Parathyroid adenoma (tissue), 2 donors: Measurements from ENCODE around the gene NUP42.

Experiments
- H2AFZ ChIP-seq: fragments of 300-600 bp; sonication (generic); one replicate; pipeline ENCODE4 v1.7.0; 2017; ENCODE audit warnings: antibody characterized with exemption, mild to moderate bottlenecking
- H3K27ac ChIP-seq: fragments of 300-600 bp; sonication (generic); one replicate; pipeline ENCODE4 v1.7.0; 2017
- H3K27me3 ChIP-seq: fragments of 300-600 bp; sonication (generic); one replicate; pipeline ENCODE4 v1.7.0; 2017; ENCODE audit warnings: low read length; ENCODE audit not compliant: control insufficient read depth, insufficient read depth
- H3K36me3 ChIP-seq: fragments of 300-600 bp; sonication (generic); one replicate; pipeline ENCODE4 v1.7.0; 2017; ENCODE audit warnings: low read length; ENCODE audit not compliant: control insufficient read depth, insufficient read depth
- H3K4me1 ChIP-seq: fragments of 300-600 bp; sonication (generic); one replicate; pipeline ENCODE4 v1.7.0; 2017; ENCODE audit warnings: control low read depth
- H3K4me2 ChIP-seq: fragments of 300-600 bp; sonication (generic); one replicate; pipeline ENCODE4 v1.7.0; 2017; ENCODE audit warnings: low read length
- H3K4me3 ChIP-seq: fragments of 300-600 bp; sonication (generic); one replicate; pipeline ENCODE4 v1.7.0; 2017; ENCODE audit warnings: low read depth, low read length
- H3K79me2 ChIP-seq: fragments of 300-600 bp; sonication (generic); one replicate; pipeline ENCODE4 v1.7.0; 2017; ENCODE audit warnings: control low read depth
- H3K9ac ChIP-seq: fragments of 300-600 bp; sonication (generic); one replicate; pipeline ENCODE4 v1.7.0; 2017; ENCODE audit warnings: mild to moderate bottlenecking
- H3K9me3 ChIP-seq: fragments of 300-600 bp; sonication (generic); one replicate; pipeline ENCODE4 v1.7.0; 2017; ENCODE audit warnings: low read length; ENCODE audit not compliant: control insufficient read depth
- TF ChIP-seq, protein P1 (sequence below): fragments of 300-600 bp; sonication (generic); IDR thresholded peaks from one replicate; pipeline ENCODE4 v1.7.0; 2017; ENCODE audit warnings: antibody characterized with exemption, mild to moderate bottlenecking
- donor health status: primary hyperparathyroidism.

The NUP42 gene

DNA sequence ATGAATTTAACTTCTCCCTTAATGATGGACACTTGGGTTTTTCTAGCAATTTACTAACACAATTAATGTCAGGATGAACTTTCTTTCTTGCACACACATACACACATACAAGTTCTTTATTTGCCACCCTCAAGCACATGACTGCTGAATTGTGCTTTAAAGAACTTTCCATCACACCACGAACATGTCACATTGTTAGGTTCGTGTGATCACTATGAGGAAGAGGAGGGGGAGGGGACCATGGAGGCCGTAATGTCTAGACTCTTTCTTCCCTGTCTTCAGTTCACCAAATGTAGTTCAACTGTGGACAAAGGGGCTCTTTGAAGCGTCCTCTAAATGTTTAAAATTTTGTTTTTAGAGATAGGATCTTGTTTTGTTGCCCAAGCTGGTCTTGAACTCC lies 31.0 kb downstream of the NUP42 start:
- Histone ChIP-seq H3K4me1 (no peaks in the 10 kb centered on the region), H3K4me3 (no peak overlapping the region), H3K27ac (no peak overlapping the region), H3K9me3 (no peaks in the 10 kb centered on the region), H2AFZ (no peak overlapping the region), H3K36me3 (no peaks in the 10 kb centered on the region), H3K9ac (no peak overlapping the region), H3K27me3 (no peaks in the 10 kb centered on the region), H3K79me2 (no peaks in the 10 kb centered on the region), H3K4me2 (no peak overlapping the region)
- TF ChIP-seq, protein P1, sequence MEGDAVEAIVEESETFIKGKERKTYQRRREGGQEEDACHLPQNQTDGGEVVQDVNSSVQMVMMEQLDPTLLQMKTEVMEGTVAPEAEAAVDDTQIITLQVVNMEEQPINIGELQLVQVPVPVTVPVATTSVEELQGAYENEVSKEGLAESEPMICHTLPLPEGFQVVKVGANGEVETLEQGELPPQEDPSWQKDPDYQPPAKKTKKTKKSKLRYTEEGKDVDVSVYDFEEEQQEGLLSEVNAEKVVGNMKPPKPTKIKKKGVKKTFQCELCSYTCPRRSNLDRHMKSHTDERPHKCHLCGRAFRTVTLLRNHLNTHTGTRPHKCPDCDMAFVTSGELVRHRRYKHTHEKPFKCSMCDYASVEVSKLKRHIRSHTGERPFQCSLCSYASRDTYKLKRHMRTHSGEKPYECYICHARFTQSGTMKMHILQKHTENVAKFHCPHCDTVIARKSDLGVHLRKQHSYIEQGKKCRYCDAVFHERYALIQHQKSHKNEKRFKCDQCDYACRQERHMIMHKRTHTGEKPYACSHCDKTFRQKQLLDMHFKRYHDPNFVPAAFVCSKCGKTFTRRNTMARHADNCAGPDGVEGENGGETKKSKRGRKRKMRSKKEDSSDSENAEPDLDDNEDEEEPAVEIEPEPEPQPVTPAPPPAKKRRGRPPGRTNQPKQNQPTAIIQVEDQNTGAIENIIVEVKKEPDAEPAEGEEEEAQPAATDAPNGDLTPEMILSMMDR: no peak

DNA sequence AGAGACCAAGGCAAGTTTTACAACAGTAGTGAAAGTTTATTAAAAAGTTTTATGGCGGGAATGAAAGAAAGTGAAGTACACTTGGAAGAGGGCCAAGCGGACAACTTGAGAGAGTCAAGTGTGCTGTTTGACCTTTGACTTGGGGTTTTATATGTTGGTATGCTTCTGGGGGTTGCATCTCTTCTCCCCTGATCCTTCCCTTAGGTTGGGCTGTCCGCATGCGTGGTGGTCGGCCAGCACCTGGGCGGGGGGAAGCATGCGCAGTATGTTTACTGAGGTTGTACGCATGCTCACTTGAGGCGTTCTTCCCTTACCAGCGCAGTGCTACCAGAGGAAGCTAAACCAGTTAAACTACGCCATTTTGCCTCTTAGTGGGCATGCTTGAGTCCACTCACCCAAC lies 31.9 kb downstream of the NUP42 start:
- Histone ChIP-seq H2AFZ (no peak overlapping the region), H3K27me3 (no peaks in the 10 kb centered on the region), H3K4me2 (no peak overlapping the region), H3K9me3 (no peaks in the 10 kb centered on the region), H3K9ac (no peak overlapping the region), H3K4me3 (no peak overlapping the region), H3K27ac (no peak overlapping the region), H3K36me3 (no peaks in the 10 kb centered on the region), H3K4me1 (no peaks in the 10 kb centered on the region), H3K79me2 (no peaks in the 10 kb centered on the region)
- TF ChIP-seq, protein P1: no peak

DNA sequence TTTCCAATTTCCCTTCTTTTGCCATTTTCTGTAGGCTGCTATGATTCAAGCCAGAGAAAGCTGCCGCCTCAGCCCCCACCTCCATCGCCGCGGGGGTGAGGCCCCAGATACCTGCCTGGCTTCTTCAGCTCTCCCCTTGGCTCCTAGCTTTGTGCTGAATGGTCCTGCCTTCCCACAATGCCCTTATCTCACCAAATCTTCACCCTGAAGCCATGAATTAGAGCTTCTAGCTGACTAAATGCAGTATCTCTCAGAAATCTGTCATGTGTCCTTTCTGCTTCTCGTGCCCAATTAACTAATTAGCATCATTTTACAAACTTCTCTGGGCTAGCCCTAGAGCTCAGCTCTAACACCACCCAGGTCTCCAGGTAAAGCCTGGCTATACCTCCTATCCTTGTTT lies 32.6 kb downstream of the NUP42 start:
- Histone ChIP-seq H3K27me3 (no peaks in the 10 kb centered on the region), H3K4me1 (no peaks in the 10 kb centered on the region), H3K4me3 (no peak overlapping the region), H3K4me2 (no peak overlapping the region), H3K9me3 (no peaks in the 10 kb centered on the region), H3K36me3 (no peaks in the 10 kb centered on the region), H3K9ac (no peak overlapping the region), H3K27ac (no peak overlapping the region), H2AFZ (no peak overlapping the region), H3K79me2 (no peaks in the 10 kb centered on the region)
- TF ChIP-seq, protein P1: no peak

DNA sequence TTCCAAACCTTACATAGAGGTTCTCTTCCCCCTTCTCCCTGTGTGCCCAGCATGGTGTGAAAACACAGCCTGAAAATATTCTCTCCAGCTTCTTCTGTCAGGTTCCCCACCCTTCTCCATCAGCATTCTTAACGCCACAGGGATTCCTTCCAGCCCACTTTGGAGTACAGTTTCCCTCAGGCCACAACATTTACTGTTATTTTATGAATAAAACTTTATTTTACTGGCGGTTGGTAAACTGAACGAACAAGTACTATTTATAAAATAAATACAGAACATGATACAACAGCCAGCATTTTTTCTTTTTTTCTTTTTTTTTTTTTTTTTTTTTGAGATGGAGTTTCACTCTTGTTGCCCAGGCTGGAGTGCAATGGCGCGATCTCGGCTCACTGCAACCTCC lies 33.1 kb downstream of the NUP42 start:
- no peaks in the 10 kb centered on the region for H3K79me2 ChIP-seq
- no peaks in the 10 kb centered on the region for H3K36me3 ChIP-seq
- H3K27me3 ChIP-seq: no peaks in the 10 kb centered on the region
- H3K9me3 ChIP-seq: no peaks in the 10 kb centered on the region
- no peak overlapping the region for H3K27ac ChIP-seq
- no peak overlapping the region for H3K9ac ChIP-seq
- no peak overlapping the region for H3K4me3 ChIP-seq
- H3K4me2 ChIP-seq: no peak overlapping the region
- H3K4me1 ChIP-seq: no peaks in the 10 kb centered on the region
- H2AFZ ChIP-seq: no peak overlapping the region
- TF ChIP-seq, protein P1: no peak

DNA sequence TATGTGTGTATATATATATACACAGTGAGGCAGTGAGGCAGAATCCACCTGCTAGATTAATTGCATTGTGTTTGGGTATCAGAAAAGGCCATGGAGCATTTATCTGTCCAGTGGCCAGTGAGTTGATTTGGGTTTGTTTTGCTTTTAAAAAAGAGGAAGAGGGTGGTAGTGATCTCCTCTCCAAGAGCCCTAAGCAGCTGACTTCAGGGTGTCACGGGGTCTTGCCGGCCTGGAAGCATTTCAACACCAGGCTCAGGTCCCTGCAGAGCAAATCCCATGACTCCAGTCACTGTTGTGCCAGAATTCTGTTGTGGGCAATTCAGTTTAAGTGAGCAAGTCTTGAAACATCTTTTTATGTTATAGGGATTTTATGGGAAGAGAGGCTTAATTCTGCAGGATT lies 34.2 kb downstream of the NUP42 start:
- H2AFZ ChIP-seq: no peak overlapping the region
- H3K9ac ChIP-seq: no peak overlapping the region
- H3K4me2 ChIP-seq: no peak overlapping the region
- no peak overlapping the region for H3K27ac ChIP-seq
- H3K79me2 ChIP-seq: no peaks in the 10 kb centered on the region
- no peaks in the 10 kb centered on the region for H3K4me1 ChIP-seq
- H3K4me3 ChIP-seq: no peak overlapping the region
- no peaks in the 10 kb centered on the region for H3K27me3 ChIP-seq
- no peaks in the 10 kb centered on the region for H3K36me3 ChIP-seq
- H3K9me3 ChIP-seq: no peaks in the 10 kb centered on the region
- TF ChIP-seq, protein P1: no peak
